Neural cell (in vitro differentiated cells): ENCODE results near the gene SCN8A. TPM values are rescaled to one million over a fixed set of nuclear protein-coding genes. Genes with fewer than 3 reads are reported as not detected.
"Not testable (repeated sequence)": the region's sequence is repeated elsewhere in the genome, so short reads cannot be mapped to it uniquely, and the experiment has no call there.

ENCODE experiments used
- H2AFZ ChIP-seq: fragments of 200-600, 300-800 bp; sonication (generic), shearing (Covaris generic); 2 replicates; pipeline ENCODE4 v1.6.0; 2014; ENCODE audit warnings: low read depth, mild to moderate bottlenecking, antibody characterized with exemption, low read length, moderate library complexity
- H3F3A ChIP-seq: fragments of 200-600 bp; shearing (Covaris generic); 2 replicates; pipeline ENCODE4 v1.6.1; 2016; ENCODE audit warnings: mild to moderate bottlenecking, moderate library complexity, mixed read lengths, antibody characterized with exemption, low read length; ENCODE audit not compliant: insufficient read depth, poor library complexity, severe bottlenecking
- H3K27ac ChIP-seq: fragments of 200-600, 300-800 bp; sonication (generic), shearing (Covaris generic); 2 replicates; pipeline ENCODE4 v1.5.1; 2014; ENCODE audit warnings: mild to moderate bottlenecking, low read length, moderate library complexity
- H3K27me3 ChIP-seq: fragments of 300-800, 200-600 bp; sonication (generic), shearing (Covaris generic); 2 replicates; pipeline ENCODE4 v1.6.0; 2014; ENCODE audit warnings: mild to moderate bottlenecking, low read depth, low read length, moderate library complexity; ENCODE audit not compliant: insufficient read depth
- H3K36me3 ChIP-seq: fragments of 300-800, 200-600 bp; sonication (generic), shearing (Covaris generic); 2 replicates; pipeline ENCODE4 v1.5.1; 2014; ENCODE audit warnings: mild to moderate bottlenecking, antibody characterized with exemption, low read length, moderate library complexity; ENCODE audit not compliant: insufficient read depth
- H3K4me2 ChIP-seq: fragments of 300-800, 200-600 bp; sonication (generic), shearing (Covaris generic); 2 replicates; pipeline ENCODE4 v1.6.0; 2014; ENCODE audit warnings: mild to moderate bottlenecking, low read length
- H3K4me3 ChIP-seq: fragments of 300-800, 200-600 bp; sonication (generic), shearing (Covaris generic); 2 replicates; pipeline ENCODE4 v1.5.1; 2014; ENCODE audit warnings: mild to moderate bottlenecking, low read length, moderate library complexity
- H3K79me2 ChIP-seq: fragments of 200-600 bp; shearing (Covaris generic); replicated peaks from 2 replicates; pipeline ENCODE4 v1.6.0; 2014; ENCODE audit warnings: mild to moderate bottlenecking, low read length, moderate library complexity; ENCODE audit not compliant: insufficient read depth
- H3K9ac ChIP-seq: fragments of 300-800, 200-600 bp; sonication (generic), shearing (Covaris generic); 2 replicates; pipeline ENCODE4 v1.6.1; 2016; ENCODE audit warnings: mild to moderate bottlenecking, low read length, mixed read lengths
- H3K9me2 ChIP-seq: fragments of 200-600 bp; shearing (Covaris generic); 2 replicates; pipeline ENCODE4 v1.6.1; 2016; ENCODE audit warnings: mild to moderate bottlenecking, low read length, mixed read lengths; ENCODE audit not compliant: insufficient read depth
- H3K9me3 ChIP-seq: fragments of 200-600, 300-800 bp; sonication (generic), shearing (Covaris generic); 2 replicates; pipeline ENCODE4 v1.6.1; 2016; ENCODE audit warnings: mild to moderate bottlenecking, mixed run types, low read length, moderate library complexity, mixed read lengths
- H4K20me1 ChIP-seq: fragments of 200-600 bp; shearing (Covaris generic); 2 replicates; pipeline ENCODE4 v1.6.1; 2016; ENCODE audit warnings: mild to moderate bottlenecking, mixed run types; ENCODE audit not compliant: insufficient read depth
- CTCF ChIP-seq: fragments of 450-650 bp; IDR thresholded peaks from 2 replicates; pipeline ENCODE4 v1.5.1; 2014; ENCODE audit warnings: antibody characterized with exemption, mild to moderate bottlenecking, moderate library complexity; ENCODE audit not compliant: poor library complexity, severe bottlenecking
- EP300 ChIP-seq: fragments of 450-650 bp; conservative IDR thresholded peaks from 2 replicates; pipeline ENCODE4 v1.6.1; 2014; ENCODE audit warnings: antibody characterized with exemption, mild to moderate bottlenecking, moderate library complexity; ENCODE audit not compliant: poor library complexity, severe bottlenecking
- EZH2 ChIP-seq: fragments of 200-600, 300-800 bp; shearing (Covaris generic), sonication (generic); IDR thresholded peaks from 2 replicates; pipeline ENCODE4 v1.6.1; 2014; ENCODE audit warnings: antibody characterized with exemption, low read length, borderline replicate concordance, mild to moderate bottlenecking; ENCODE audit not compliant: insufficient read depth, poor library complexity, severe bottlenecking
- MXI1 ChIP-seq: fragments of 450-650 bp; conservative IDR thresholded peaks from 2 replicates; pipeline ENCODE4 v1.6.1; 2014; ENCODE audit warnings: antibody characterized with exemption, mild to moderate bottlenecking; ENCODE audit not compliant: poor library complexity, severe bottlenecking
- POLR2AphosphoS5 ChIP-seq: IDR thresholded peaks from 2 replicates; pipeline ENCODE4 v1.6.1; 2012
- RAD21 ChIP-seq: fragments of 450-650 bp; conservative IDR thresholded peaks from 2 replicates; pipeline ENCODE4 v1.6.1; 2014; ENCODE audit warnings: antibody characterized with exemption, mild to moderate bottlenecking, moderate library complexity
- REST ChIP-seq: IDR thresholded peaks from 2 replicates; pipeline ENCODE4 v1.6.1; 2012; ENCODE audit warnings: borderline replicate concordance
- SMC3 ChIP-seq: fragments of 450-650 bp; conservative IDR thresholded peaks from 2 replicates; pipeline ENCODE4 v1.6.1; 2014; ENCODE audit warnings: antibody characterized with exemption, mild to moderate bottlenecking, moderate library complexity; ENCODE audit not compliant: poor library complexity
- TAF1 ChIP-seq: IDR thresholded peaks from 2 replicates; pipeline ENCODE4 v1.6.1; 2012; ENCODE audit warnings: low read depth
- polyA plus RNA-seq: library from polyadenylated mRNA; depleted of rRNA; stranded (reverse); fragments of >200 nt; gene quantifications from 2 replicates; pipeline ENCODE4 v1.2.3, GENCODE V29; 2014

The SCN8A gene
- polyA plus RNA-seq, 1 donor from 2014 or later = 14.2 TPM

GRCh38 chr12:51829641-51830040 is 238.6 kb downstream of the SCN8A start:
- Histone ChIP-seq H3K9me3 (no peaks in the 10 kb centered on the region), H3K4me3 (no peak overlapping the region), H3K36me3 (no peaks in the 10 kb centered on the region), H3K9ac (no peak overlapping the region), H3K27ac (no peak overlapping the region), H3F3A (no peaks in the 10 kb centered on the region), H4K20me1 (no peaks in the 10 kb centered on the region), H2AFZ (no peak overlapping the region), H3K79me2 (no peaks in the 10 kb centered on the region), H3K27me3 (no peaks in the 10 kb centered on the region), H3K4me2 (no peak overlapping the region), H3K9me2 (no peaks in the 10 kb centered on the region)
- no peak for TF ChIP-seq EZH2
- TF ChIP-seq RAD21 = no peak
- no peak for TF ChIP-seq POLR2AphosphoS5
- no peak for TF ChIP-seq SMC3
- no peak for TF ChIP-seq MXI1
- no peak for TF ChIP-seq TAF1
- no peak for TF ChIP-seq CTCF
- no peak for TF ChIP-seq REST
- no peak for TF ChIP-seq EP300

GRCh38 chr12:51831817-51832216 is 240.8 kb downstream of the SCN8A start:
- not testable (repeated sequence) for H3K4me2 ChIP-seq, H3K27me3 ChIP-seq, H3K79me2 ChIP-seq, H3K9me3 ChIP-seq, H3K27ac ChIP-seq, H3K36me3 ChIP-seq, H3K9ac ChIP-seq, H3K9me2 ChIP-seq, H3K4me3 ChIP-seq, H2AFZ ChIP-seq, H3F3A ChIP-seq, H4K20me1 ChIP-seq
